Upper lobe of left lung (tissue), 4 donors: Measurements from ENCODE around the gene SCGB1D1.

Source experiments
- EP300 ChIP-seq, 4 donors: sonication (generic); formaldehyde crosslinking; IDR thresholded peaks; one replicate each; pipeline ENCODE4 v1.5.1; 2017; ENCODE audit warnings: antibody characterized with exemption in 4 of 4, control low read depth in 2 of 4
- TF ChIP-seq, protein P1 (sequence below), 6 experiments: fragments of 450-650 bp in 4 of 6; fragments of 200-600 bp in 2 of 6; sonication (generic) in 2 of 6; IDR thresholded peaks; one replicate each; pipeline ENCODE4 v1.5.1; 2016 to 2019; ENCODE audit warnings: antibody characterized with exemption in 6 of 6

DNA sequence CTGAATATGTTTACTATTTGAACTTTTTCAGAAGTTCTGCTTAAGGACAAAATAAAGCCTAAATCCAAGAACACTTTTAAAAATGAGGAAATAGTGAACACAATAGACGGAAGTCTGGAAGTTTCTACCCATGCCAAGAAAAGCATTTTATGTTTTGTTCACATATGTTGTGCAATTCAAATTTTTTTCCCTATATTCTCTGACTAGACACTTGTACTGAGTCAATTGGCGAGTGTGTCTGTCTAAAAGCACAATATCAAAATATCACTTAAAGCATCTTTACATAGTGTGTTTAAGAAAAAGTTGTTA is 37.0 kb upstream of the SCGB1D1 start:
- no peak for TF ChIP-seq EP300 (IDR thresholded peaks at IDR 0.05)
- TF ChIP-seq, protein P1, sequence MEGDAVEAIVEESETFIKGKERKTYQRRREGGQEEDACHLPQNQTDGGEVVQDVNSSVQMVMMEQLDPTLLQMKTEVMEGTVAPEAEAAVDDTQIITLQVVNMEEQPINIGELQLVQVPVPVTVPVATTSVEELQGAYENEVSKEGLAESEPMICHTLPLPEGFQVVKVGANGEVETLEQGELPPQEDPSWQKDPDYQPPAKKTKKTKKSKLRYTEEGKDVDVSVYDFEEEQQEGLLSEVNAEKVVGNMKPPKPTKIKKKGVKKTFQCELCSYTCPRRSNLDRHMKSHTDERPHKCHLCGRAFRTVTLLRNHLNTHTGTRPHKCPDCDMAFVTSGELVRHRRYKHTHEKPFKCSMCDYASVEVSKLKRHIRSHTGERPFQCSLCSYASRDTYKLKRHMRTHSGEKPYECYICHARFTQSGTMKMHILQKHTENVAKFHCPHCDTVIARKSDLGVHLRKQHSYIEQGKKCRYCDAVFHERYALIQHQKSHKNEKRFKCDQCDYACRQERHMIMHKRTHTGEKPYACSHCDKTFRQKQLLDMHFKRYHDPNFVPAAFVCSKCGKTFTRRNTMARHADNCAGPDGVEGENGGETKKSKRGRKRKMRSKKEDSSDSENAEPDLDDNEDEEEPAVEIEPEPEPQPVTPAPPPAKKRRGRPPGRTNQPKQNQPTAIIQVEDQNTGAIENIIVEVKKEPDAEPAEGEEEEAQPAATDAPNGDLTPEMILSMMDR (IDR thresholded peaks at IDR 0.05), result no peak
